Activated T-helper 1 cell treated with anti-CD3 and anti-CD28 coated beads, Interleukin-12 subunit alpha, Interleukin-12 subunit beta, Interleukin-2, Interleukin-4 antibody, amounts not matched to agents 30 ng/mL and 10 ng/mL and 1 ng/mL, durations not matched to agents 14 hours and 24 hours and 36 hours (primary cell): ENCODE results near the gene SAMD8. TPM values are rescaled to one million over a fixed set of nuclear protein-coding genes. Genes with fewer than 3 reads are reported as not detected.

Experiments used
- DNase-seq: peaks from one replicate; pipeline ENCODE4 v3.0.0; 2021; ENCODE audit warnings: low spot score
- H3K27ac Mint-ChIP-seq: one replicate; pipeline ENCODE4 v1.8.0; 2021; ENCODE audit warnings: mild to moderate bottlenecking, mixed read lengths
- H3K27me3 Mint-ChIP-seq: one replicate; pipeline ENCODE4 v1.8.0; 2022; ENCODE audit warnings: mild to moderate bottlenecking, moderate library complexity, mixed read lengths; ENCODE audit not compliant: insufficient read depth
- H3K36me3 Mint-ChIP-seq: one replicate; pipeline ENCODE4 v1.8.0; 2021; ENCODE audit warnings: low read depth, mixed read lengths
- H3K4me1 Mint-ChIP-seq: one replicate; pipeline ENCODE4 v1.8.0; 2021; ENCODE audit warnings: low read depth, mixed read lengths
- H3K4me3 Mint-ChIP-seq: one replicate; pipeline ENCODE4 v1.8.0; 2021; ENCODE audit warnings: mild to moderate bottlenecking, moderate library complexity, mixed read lengths
- H3K9me3 Mint-ChIP-seq: one replicate; pipeline ENCODE4 v1.8.0; 2021; ENCODE audit warnings: mixed read lengths
- intact Hi-C: fragments of 100-400 bp; cut with micrococcal nuclease; formaldehyde crosslinking; loops from one replicate; pipeline ENCODE4 v1.15.1; 2024
- total RNA-seq: library from RNA; stranded (reverse); gene quantifications from 2 replicates; pipeline ENCODE4 v1.2.3, GENCODE V29; 2022

SAMD8 gene
- total RNA-seq, 1 donor from 2014 or later = 16.2 TPM

DNA sequence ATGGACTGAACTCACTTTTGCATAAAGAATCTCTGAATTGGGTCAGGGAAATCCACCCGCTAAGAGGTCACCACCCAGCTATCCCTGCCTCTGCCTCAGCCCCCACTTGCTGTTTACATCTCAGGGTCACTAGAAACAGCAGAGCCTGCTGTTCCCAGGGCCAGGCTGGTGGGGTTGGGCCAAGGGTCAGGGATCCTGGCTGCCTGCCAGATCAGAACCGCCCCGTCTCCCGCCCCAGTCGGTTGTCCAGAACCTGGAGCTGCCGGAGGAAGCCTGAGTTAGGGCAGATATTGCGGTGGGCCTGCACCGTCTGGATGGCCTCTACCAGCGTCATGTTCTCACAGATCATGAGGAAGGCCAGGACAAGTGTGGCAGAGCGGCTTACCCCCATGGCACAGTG is 17.0 kb upstream of the SAMD8 start:
- H3K36me3 Mint-ChIP-seq = no peaks in the 10 kb centered on the region
- H3K4me3 Mint-ChIP-seq = no peak overlapping the region
- intact Hi-C loops = no loop called here
- peaks cover under 1% of the 10 kb centered on the region for H3K4me1 Mint-ChIP-seq
- H3K27me3 Mint-ChIP-seq = no peaks in the 10 kb centered on the region
- no peak for DNase-seq
- H3K27ac Mint-ChIP-seq = no peak overlapping the region
- H3K9me3 Mint-ChIP-seq = no peaks in the 10 kb centered on the region

DNA sequence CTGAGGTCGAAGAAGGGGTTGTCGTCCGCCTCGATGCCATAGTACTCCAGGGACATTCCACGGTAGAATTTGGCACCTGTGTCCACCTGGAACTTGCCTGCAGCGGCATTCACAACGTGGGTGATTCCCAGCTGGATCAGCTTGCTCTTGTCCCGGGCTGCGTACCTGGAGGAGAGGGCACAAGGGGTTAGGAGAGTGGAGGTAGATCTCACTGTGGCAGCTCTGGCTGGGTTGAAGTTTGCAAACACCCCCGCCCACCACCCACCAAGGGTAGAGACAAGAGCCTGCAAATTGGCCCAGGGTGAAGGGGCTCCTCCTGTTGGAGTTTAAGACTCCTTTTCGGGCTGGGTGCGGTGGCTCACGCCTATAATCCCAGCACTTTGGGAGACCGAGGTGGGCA is 15.8 kb upstream of the SAMD8 start:
- intact Hi-C loops = no loop called here
- Mint-ChIP-seq H3K9me3 (no peaks in the 10 kb centered on the region), H3K4me1 (peaks cover 5% of the 10 kb centered on the region), H3K4me3 (no peak overlapping the region), H3K27me3 (no peaks in the 10 kb centered on the region), H3K36me3 (no peaks in the 10 kb centered on the region), H3K27ac (no peak overlapping the region)
- DNase-seq = no peak

DNA sequence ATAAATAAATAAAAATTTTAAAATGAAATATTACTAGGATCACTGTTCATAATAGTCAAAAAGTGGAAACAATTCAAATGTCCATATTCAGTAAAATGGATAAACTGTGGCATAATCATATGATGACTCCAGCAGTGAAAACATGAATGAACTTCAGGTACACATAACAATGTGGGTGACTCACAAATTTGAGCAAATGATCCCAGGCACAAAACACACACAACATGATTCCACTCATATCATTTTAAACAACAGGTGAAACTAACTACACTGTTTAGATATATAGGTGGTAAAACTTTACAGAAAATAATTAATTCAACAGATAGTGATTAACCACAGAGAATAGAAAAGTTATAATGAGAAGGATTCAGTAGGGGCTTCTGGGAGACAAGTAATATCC is 14.7 kb upstream of the SAMD8 start:
- H3K27ac Mint-ChIP-seq = no peak overlapping the region
- no peaks in the 10 kb centered on the region for H3K27me3 Mint-ChIP-seq
- H3K4me3 Mint-ChIP-seq = no peak overlapping the region
- H3K9me3 Mint-ChIP-seq = no peaks in the 10 kb centered on the region
- H3K36me3 Mint-ChIP-seq = no peaks in the 10 kb centered on the region
- DNase-seq = no peak
- intact Hi-C loops = no loop called here
- peaks cover 5% of the 10 kb centered on the region for H3K4me1 Mint-ChIP-seq

DNA sequence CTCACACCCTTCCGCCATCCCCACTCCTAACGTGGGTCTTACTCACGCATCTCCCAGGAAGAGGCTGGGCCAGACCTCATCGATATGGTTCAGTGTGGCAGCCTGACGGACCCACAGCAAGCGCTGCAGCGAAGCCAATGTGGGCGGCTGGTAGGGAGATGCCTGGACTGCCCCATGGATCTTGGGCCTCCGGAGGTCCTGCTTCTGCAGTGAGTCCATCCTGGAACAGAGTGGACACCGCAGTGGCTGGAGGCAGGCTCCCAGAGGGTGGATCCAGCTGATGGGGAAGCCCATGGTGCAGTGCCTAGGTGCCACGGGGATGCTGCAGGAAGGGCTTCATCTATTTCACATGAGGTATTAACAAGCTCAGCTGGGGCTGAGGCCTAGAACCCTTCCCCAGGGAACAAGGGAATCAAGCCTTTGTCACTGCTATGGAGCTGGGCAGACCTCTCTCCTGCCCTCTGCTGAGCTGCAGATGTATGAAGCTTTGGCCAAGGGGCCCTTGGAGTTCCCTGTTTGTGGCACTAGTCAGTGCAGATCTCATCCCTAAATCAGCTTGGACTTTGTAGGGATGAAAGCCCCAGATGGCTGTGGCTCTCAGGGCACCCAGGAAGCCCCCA is 13.7 kb upstream of the SAMD8 start:
- no peak for DNase-seq
- Mint-ChIP-seq H3K27me3 (no peaks in the 10 kb centered on the region), H3K27ac (no peak overlapping the region), H3K36me3 (no peaks in the 10 kb centered on the region), H3K4me1 (peaks cover 5% of the 10 kb centered on the region), H3K9me3 (no peaks in the 10 kb centered on the region), H3K4me3 (no peak overlapping the region)
- intact Hi-C loops = no loop called here

DNA sequence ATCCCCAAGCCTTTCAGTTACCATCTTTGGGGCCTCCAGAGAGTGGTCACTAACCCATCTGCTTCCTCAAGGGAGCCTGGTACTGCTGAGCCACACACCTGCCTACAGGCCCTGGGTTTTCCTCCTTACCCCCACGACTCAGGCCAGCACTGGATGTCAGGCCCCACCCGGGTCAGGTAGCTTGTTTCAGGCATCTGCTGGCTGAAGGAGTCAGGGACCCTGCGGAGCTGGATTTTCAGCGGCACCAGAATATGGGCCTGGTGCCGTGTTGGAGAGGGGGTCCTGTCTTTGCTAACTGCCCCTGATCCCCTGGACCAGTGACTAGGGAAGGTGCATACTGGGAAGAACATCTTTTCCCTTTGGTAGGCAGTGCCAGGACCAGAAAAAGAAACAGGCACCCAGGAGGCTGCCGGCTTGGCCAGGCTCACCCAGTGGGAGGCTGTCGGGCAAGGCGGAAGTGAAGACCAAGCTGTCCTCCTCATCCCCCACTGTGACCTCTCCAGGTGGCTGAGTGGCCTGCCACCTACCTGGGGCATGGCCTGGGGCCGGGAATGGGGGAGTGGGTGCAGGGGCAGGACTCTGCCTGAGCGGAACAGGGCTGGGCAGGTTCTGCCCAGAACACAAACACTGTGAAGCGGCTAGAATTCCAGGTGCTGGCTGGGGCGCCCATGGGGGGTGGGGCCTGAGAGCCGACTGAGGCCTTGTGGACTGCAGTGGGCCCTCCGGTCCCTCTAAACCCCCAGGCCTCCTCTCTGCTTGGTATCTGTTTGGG is 12.4 kb upstream of the SAMD8 start:
- Mint-ChIP-seq H3K27ac (no peak overlapping the region), H3K4me1 (peaks cover 5% of the 10 kb centered on the region), H3K36me3 (no peaks in the 10 kb centered on the region), H3K27me3 (no peaks in the 10 kb centered on the region), H3K9me3 (no peaks in the 10 kb centered on the region), H3K4me3 (no peak overlapping the region)
- no peak for DNase-seq
- intact Hi-C loops = no loop called here

DNA sequence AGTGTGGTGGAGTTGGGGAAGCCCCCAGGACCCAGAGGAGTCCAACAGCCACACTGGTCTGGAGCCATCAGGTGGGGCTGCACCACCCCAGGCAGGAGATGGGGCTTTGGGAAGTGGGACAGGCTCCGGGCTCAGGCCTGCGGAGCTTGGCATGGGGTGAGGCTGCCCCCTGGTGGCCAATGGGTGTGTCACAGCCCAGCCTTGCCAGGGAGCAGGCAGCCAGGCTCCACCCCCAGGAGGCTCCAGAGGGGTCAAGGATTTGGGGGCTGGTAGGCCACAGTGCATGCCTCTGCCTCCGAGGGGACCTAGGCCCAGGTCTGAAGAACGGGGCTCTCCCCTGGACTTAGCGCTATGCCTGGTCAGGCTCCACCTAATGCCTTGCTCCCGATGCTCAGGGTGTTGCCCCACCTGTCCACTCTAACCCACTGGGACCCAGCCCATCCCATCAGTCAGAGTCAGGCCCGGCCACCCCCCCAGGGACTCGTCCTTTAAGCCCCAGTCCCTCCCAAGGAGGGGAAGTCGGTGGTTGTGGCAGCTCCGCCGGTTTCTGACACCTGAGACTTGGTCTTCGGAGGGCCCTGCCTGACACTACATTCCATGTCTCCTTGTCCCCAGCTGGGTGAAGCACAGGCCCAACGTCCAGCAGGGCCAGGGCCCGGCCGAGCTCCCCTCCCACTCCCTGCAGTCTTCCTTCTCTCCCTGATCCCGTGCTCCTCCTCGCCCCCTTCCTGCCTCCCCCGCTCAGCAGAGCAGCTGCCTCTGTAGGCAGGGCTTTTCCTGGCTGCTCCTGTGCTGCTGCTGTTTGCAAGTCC is 11.3 kb upstream of the SAMD8 start:
- intact Hi-C loops = loop anchor here (1.0 to 10.0 kb wide), 4 partner anchors 78 to 856 kb away; no protein-coding TSS in a partner anchor
- Mint-ChIP-seq H3K27ac (no peak overlapping the region), H3K4me1 (peaks cover 5% of the 10 kb centered on the region), H3K27me3 (no peaks in the 10 kb centered on the region), H3K9me3 (no peaks in the 10 kb centered on the region), H3K4me3 (no peak overlapping the region), H3K36me3 (no peaks in the 10 kb centered on the region)
- peak; percentile 67 for DNase-seq

DNA sequence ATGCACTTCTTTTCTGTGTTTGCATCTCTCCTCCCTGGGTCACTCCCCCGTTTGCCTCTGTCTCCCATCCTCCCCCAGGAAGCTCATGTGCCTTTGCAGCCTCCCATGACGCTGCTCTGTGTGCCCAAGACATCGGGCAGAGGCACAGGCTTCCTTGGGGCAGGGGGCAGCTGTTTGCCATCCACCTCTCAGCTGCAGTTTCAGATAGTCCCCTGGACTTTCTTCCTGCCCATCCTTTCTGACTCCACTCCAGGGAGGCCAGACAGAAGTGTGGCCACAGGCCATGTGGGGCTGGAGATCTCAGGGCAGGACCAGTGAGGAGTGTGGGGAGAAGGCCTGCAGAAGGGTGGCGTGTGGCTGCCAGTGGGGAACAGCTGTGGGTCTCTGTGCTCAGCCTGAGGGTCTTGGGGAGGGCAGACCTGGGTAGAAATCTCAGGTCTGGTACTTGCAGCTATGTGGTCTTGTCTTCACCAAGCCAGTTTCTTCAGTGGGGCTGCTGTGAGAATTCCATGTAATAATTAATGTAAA is 10.6 kb upstream of the SAMD8 start:
- H3K4me3 Mint-ChIP-seq = no peak overlapping the region
- DNase-seq = no peak
- H3K36me3 Mint-ChIP-seq = no peaks in the 10 kb centered on the region
- H3K27me3 Mint-ChIP-seq = no peaks in the 10 kb centered on the region
- intact Hi-C loops = loop anchor here (1.0 to 10.0 kb wide), 4 partner anchors 79 to 857 kb away; no protein-coding TSS in a partner anchor
- H3K4me1 Mint-ChIP-seq = peaks cover 5% of the 10 kb centered on the region
- H3K9me3 Mint-ChIP-seq = no peaks in the 10 kb centered on the region
- no peak overlapping the region for H3K27ac Mint-ChIP-seq

DNA sequence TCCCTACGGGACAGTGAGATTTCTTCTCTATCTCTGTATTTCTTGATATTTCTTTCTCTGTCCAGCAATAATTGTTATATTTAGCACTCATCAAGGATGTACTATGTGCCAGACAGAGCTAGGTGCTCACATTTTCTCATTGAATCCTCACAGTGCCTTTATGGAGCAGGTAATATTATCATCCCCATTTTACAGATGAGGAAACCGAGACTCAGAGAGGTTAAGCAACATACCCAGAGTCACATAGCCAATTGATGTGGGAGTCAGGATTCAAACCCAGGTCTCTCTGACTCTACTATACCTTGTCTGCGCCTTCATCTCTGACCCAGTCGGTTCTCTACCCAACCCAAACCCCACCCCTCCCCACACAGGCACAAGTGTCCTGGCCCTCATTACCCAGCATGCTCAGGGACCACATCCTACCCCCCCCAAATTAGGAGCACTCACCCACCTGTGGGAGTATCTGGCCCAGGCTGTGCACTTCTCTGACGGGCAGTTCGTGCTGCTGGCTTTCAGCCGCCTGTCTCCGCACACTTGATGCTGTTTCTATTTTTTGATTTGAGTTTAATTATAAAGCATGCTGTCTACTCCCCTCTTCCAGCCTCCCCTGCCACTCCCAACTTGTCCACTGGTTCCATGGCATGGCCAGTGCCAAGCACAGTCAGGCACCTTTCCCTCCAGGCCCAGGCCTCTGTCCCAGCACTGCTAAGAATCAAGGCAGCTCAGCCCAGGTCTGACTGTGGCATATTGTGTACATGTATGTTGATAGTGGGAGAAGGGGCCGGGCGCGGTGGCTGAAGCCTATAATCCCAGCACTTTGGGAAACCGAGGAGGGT is 9.8 kb upstream of the SAMD8 start:
- DNase-seq = no peak
- Mint-ChIP-seq H3K36me3 (no peaks in the 10 kb centered on the region), H3K4me1 (peaks cover 5% of the 10 kb centered on the region), H3K9me3 (no peaks in the 10 kb centered on the region), H3K27me3 (no peaks in the 10 kb centered on the region), H3K4me3 (no peak overlapping the region), H3K27ac (no peak overlapping the region)
- intact Hi-C loops = loop anchor here (10.0 kb wide), 1 partner anchor 687 kb away; no protein-coding TSS in a partner anchor

DNA sequence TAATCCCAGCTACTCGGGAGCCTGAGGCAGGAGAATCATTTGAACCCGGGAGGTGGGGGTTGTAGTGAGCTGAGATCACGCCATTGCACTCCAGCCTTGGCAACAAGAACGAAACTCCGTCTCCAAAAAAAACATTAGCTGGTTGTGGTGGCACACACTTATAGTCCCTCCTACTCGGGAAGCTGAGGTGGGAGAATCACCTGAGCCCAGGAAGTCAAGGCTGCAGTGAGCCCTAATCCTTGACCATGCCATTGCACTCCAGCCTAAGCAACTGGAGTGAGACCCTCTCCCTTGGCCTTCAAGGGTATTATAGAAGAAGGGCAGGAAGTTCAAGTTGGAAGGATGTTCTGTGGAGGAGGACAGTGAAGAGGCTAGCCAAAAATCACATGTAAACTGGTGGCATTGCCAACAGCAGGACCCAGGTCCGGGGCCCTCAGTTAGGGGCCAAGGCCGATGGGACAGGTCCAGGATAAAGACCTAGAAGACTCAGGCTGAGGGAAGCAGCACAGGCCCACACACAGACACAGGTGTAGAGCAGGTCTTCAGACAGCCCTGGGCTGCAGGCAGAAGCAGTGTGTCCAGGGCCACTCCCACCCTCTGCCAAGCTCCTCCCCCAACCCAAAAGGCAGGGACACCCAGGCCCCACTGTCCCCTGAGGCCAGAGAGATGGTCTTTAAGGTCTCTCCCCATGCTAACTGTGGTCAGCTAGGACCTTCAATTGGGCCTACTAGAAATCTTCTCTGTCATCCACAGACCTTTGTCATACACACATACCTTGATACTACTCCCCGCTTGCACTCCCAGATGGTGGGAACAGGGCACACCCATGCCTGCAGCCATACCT is 8.4 kb upstream of the SAMD8 start:
- intact Hi-C loops = loop anchor here (10.0 kb wide), 1 partner anchor 688 kb away; no protein-coding TSS in a partner anchor
- Mint-ChIP-seq H3K36me3 (no peaks in the 10 kb centered on the region), H3K4me1 (peaks cover 5% of the 10 kb centered on the region), H3K27ac (no peak overlapping the region), H3K27me3 (no peaks in the 10 kb centered on the region), H3K9me3 (no peaks in the 10 kb centered on the region), H3K4me3 (no peak overlapping the region)
- no peak for DNase-seq

DNA sequence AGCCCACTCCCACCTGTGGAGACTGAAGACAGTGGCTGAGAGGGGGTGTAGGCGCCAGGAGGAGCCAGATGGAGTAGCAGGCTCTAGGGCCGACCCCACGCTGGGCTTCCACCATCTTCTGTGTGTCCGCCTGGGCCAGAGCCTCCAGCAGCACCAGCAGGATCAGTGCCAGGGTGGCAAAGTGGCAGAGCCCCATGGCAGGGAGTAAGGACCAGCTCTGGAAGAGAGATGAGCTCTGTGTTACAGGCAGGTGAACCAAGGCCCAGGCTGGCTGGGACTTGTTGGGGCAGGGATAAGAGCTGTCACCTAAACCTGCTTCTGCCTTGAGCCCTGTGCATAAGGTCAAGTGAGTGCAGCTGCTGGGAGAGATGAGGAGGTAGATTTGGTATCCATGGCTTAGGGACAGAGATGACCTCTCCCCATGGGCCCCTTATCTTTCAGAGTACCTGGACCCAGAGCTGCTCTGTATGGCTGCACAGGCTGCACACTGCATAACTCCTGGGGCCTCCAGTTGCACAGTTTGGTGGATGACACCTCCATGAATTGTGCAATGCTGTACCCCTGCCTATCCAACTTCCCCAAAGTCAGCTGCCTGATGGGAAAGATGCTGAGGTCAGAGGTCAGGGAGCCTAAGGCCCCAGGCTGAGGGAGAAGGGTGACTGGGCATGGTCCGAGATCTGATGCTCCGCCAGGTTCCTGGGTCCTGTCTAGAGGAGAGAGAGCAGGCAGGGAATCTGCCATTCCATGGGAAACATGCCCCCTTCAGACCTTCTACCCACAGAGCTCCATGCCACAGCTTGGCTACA is 7.4 kb upstream of the SAMD8 start:
- no peak overlapping the region for H3K27ac Mint-ChIP-seq
- DNase-seq = no peak
- no peaks in the 10 kb centered on the region for H3K9me3 Mint-ChIP-seq
- H3K4me3 Mint-ChIP-seq = no peak overlapping the region
- intact Hi-C loops = loop anchor here (10.0 kb wide), 1 partner anchor 689 kb away; no protein-coding TSS in a partner anchor
- no peaks in the 10 kb centered on the region for H3K36me3 Mint-ChIP-seq
- H3K4me1 Mint-ChIP-seq = peaks cover 5% of the 10 kb centered on the region
- H3K27me3 Mint-ChIP-seq = no peaks in the 10 kb centered on the region

DNA sequence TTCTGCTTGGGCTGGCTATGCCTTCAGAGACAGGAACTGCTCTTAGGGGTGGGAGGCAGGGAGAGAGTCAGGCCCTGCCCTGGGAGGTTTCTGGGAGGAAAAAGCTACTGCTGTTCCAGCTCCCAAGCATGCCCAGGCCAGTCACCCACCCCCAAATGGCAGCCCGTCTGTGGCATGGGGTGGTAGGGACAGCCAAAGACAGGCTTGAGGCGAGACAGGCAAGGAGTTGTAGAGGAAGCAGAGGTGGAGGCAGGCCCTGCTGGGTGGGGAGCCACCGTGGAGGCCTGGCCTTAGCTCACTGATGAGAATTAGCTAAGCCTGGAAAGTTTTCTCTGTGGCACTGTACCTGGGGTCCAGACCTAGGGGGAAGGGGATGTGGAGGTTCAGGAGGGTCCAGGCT is 6.6 kb upstream of the SAMD8 start:
- no peak overlapping the region for H3K27ac Mint-ChIP-seq
- H3K4me1 Mint-ChIP-seq = peaks cover 6% of the 10 kb centered on the region
- H3K36me3 Mint-ChIP-seq = no peaks in the 10 kb centered on the region

More for the DNA sequence above, 6.6 kb upstream of the SAMD8 start:
- no peak for DNase-seq
- intact Hi-C loops = loop anchor here (10.0 kb wide), 1 partner anchor 690 kb away; no protein-coding TSS in a partner anchor
- H3K27me3 Mint-ChIP-seq = no peaks in the 10 kb centered on the region
- H3K4me3 Mint-ChIP-seq = no peak overlapping the region
- no peaks in the 10 kb centered on the region for H3K9me3 Mint-ChIP-seq
